Cardiac muscle cell (in vitro differentiated cells and primary cell): ENCODE data around the gene HOXA5. TPM values are rescaled to one million over a fixed set of nuclear protein-coding genes. Genes with fewer than 3 reads are reported as not detected.

ENCODE experiments used
- DNase-seq, 2 donors: peaks; one replicate each; pipeline versions ENCODE4 v3.0.0 to v3.0.0-alpha.2; 2010 to 2017; ENCODE audit warnings: low read depth in 1 of 2, low spot score in 1 of 2
- H3K27ac ChIP-seq: fragments of 200-600 bp; sonication (generic); 2 replicates; pipeline ENCODE4 v1.5.1; 2016
- H3K27me3 ChIP-seq: fragments of 200-600 bp; sonication (generic); 2 replicates; pipeline ENCODE4 v1.6.0; 2016; ENCODE audit warnings: control low read depth
- H3K36me3 ChIP-seq: fragments of 200-600 bp; sonication (generic); 2 replicates; pipeline ENCODE4 v1.5.1; 2016; ENCODE audit warnings: control low read depth
- H3K4me1 ChIP-seq: fragments of 200-600 bp; sonication (generic); 2 replicates; pipeline ENCODE4 v1.8.1; 2017; ENCODE audit warnings: low read depth, mild to moderate bottlenecking, mixed run types
- H3K4me3 ChIP-seq: fragments of 200-600 bp; sonication (generic); 2 replicates; pipeline ENCODE4 v1.5.1; 2016; ENCODE audit warnings: mild to moderate bottlenecking
- H3K9me3 ChIP-seq: fragments of 200-600 bp; sonication (generic); 2 replicates; pipeline ENCODE4 v1.5.1; 2017; ENCODE audit warnings: low read depth, mild to moderate bottlenecking, control low read depth
- CTCF ChIP-seq: IDR thresholded peaks from 2 replicates; pipeline ENCODE4 v1.5.1; 2012; ENCODE audit warnings: low read depth, mild to moderate bottlenecking, low read length
- polyA plus RNA-seq: library from polyadenylated mRNA; unstranded; fragments of >200 nt; fragmentation: Nextera tagmentation; extraction: Ambion mirVana; gene quantifications from 2 replicates; pipeline ENCODE4 v1.2.1, GENCODE V29; 2016
- total RNA-seq: library from RNA; depleted of rRNA; stranded (reverse); fragments of >200 nt; gene quantifications from 2 replicates; pipeline ENCODE4 v1.2.3, GENCODE V29; 2016

HOXA5 gene
- total and polyA plus RNA-seq, 2 experiments from 2014 or later, result not detected

GRCh38 chr7:27139334-27140125, 4.0 kb downstream of the HOXA5 start:
- H3K27ac ChIP-seq, result no peak overlapping the region

GRCh38 chr7:27138985-27139333, 4.5 kb downstream of the HOXA5 start:
- Histone ChIP-seq H3K9me3 (no peaks in the 10 kb centered on the region), H3K4me3 (no peak overlapping the region), H3K36me3 (no peaks in the 10 kb centered on the region), H3K27ac (no peak overlapping the region), H3K4me1 (peaks cover 4% of the 10 kb centered on the region), H3K27me3 (peaks cover 100% of the 10 kb centered on the region)
- no peak for TF ChIP-seq CTCF
- DNase-seq, result no peak

More at GRCh38 chr7:27139334-27140125, 4.0 kb downstream of the HOXA5 start:
- no peaks in the 10 kb centered on the region for H3K9me3 ChIP-seq
- peaks cover 100% of the 10 kb centered on the region for H3K27me3 ChIP-seq
- TF ChIP-seq CTCF, result no peak
- DNase-seq, result no peak
- H3K4me3 ChIP-seq, result peak overlapping the region; percentile 9
- H3K36me3 ChIP-seq, result no peaks in the 10 kb centered on the region
- peaks cover 4% of the 10 kb centered on the region for H3K4me1 ChIP-seq

- TF ChIP-seq CTCF, result no peak
- Histone ChIP-seq H3K9me3 (no peaks in the 10 kb centered on the region), H3K4me3 (no peak overlapping the region), H3K36me3 (no peaks in the 10 kb centered on the region), H3K27me3 (peaks cover 100% of the 10 kb centered on the region), H3K4me1 (peaks cover 4% of the 10 kb centered on the region), H3K27ac (no peak overlapping the region)
- DNase-seq, result no peak
Measured at GRCh38 chr7:27138472-27138871, 5.0 kb downstream of the HOXA5 start.

GRCh38 chr7:27137640-27138315, 5.7 kb downstream of the HOXA5 start:
- Histone ChIP-seq H3K4me1 (peaks cover 4% of the 10 kb centered on the region), H3K4me3 (no peak overlapping the region), H3K27ac (no peak overlapping the region), H3K9me3 (no peaks in the 10 kb centered on the region), H3K36me3 (no peaks in the 10 kb centered on the region), H3K27me3 (peaks cover 100% of the 10 kb centered on the region)
- no peak for TF ChIP-seq CTCF
- DNase-seq, result no peak

- TF ChIP-seq CTCF, result no peak
- H3K27ac ChIP-seq, result no peak overlapping the region
- no peaks in the 10 kb centered on the region for H3K36me3 ChIP-seq
- peaks cover 1% of the 10 kb centered on the region for H3K4me1 ChIP-seq
- DNase-seq, result peak in 1 of 2 donors; percentile 41
- H3K27me3 ChIP-seq, result peaks cover 100% of the 10 kb centered on the region
- no peak overlapping the region for H3K4me3 ChIP-seq
- H3K9me3 ChIP-seq, result no peaks in the 10 kb centered on the region
Measured at GRCh38 chr7:27134392-27134791, 9.1 kb downstream of the HOXA5 start.
